Measurements from ENCODE around the gene SMAD5.

SMAD5 gene

GRCh38 chr5:136115183-136115865 is 17.3 kb upstream of the SMAD5 start:
- FAIRE-seq, result no peak

- no peak for FAIRE-seq
Measured at GRCh38 chr5:136120529-136120928, 12.1 kb upstream of the SMAD5 start.

GRCh38 chr5:136123236-136123768 is 9.3 kb upstream of the SMAD5 start:
- no peak for FAIRE-seq

- FAIRE-seq, result no peak
Measured at GRCh38 chr5:136127560-136127959, 5.1 kb upstream of the SMAD5 start.

- FAIRE-seq, result no peak
Measured at GRCh38 chr5:136128481-136128880, 4.2 kb upstream of the SMAD5 start.

GRCh38 chr5:136129445-136129844 is 3.2 kb upstream of the SMAD5 start:
- no peak for FAIRE-seq

GRCh38 chr5:136130581-136130980 is 2.1 kb upstream of the SMAD5 start:
- no peak for FAIRE-seq

GRCh38 chr5:136132087-136132486 is 558 bp upstream of the SMAD5 start:
- FAIRE-seq, result no peak

GRCh38 chr5:136133222-136133921 is 727 bp downstream of the SMAD5 start:
- FAIRE-seq, result no peak

GRCh38 chr5:136133922-136134379 is 1.3 kb downstream of the SMAD5 start:
- FAIRE-seq, result no peak

GRCh38 chr5:136134653-136135052 is 2.0 kb downstream of the SMAD5 start:
- no peak for FAIRE-seq

GRCh38 chr5:136135536-136135935 is 2.9 kb downstream of the SMAD5 start:
- FAIRE-seq, result no peak

GRCh38 chr5:136137497-136138220 is 5.0 kb downstream of the SMAD5 start:
- no peak for FAIRE-seq

GRCh38 chr5:136141561-136141960 is 8.9 kb downstream of the SMAD5 start:
- no peak for FAIRE-seq

GRCh38 chr5:136143312-136143711 is 10.7 kb downstream of the SMAD5 start:
- FAIRE-seq, result no peak

- FAIRE-seq, result no peak
Measured at GRCh38 chr5:136143763-136144162, 11.1 kb downstream of the SMAD5 start.

- FAIRE-seq, result no peak
Measured at GRCh38 chr5:136145030-136145429, 12.4 kb downstream of the SMAD5 start.

GRCh38 chr5:136146201-136146600 is 13.6 kb downstream of the SMAD5 start:
- no peak for FAIRE-seq

- no peak for FAIRE-seq
Measured at GRCh38 chr5:136147632-136148031, 15.0 kb downstream of the SMAD5 start.

GRCh38 chr5:136149891-136150290 is 17.2 kb downstream of the SMAD5 start:
- FAIRE-seq, result no peak

GRCh38 chr5:136153581-136154236 is 21.1 kb downstream of the SMAD5 start:
- no peak for FAIRE-seq

GRCh38 chr5:136155078-136155477 is 22.4 kb downstream of the SMAD5 start:
- no peak for FAIRE-seq

GRCh38 chr5:136155761-136156160 is 23.1 kb downstream of the SMAD5 start:
- no peak for FAIRE-seq
